Measurements from ENCODE around the gene FBXO45. TPM values are rescaled to one million over a fixed set of nuclear protein-coding genes. Genes with fewer than 3 reads are reported as not detected.
"Not testable (repeated sequence)": the region's sequence is repeated elsewhere in the genome, so short reads cannot be mapped to it uniquely, and the experiment has no call there.

Gene FBXO45
- total RNA-seq, 1 donor from 2014 or later: 7.7 TPM

GRCh38 chr3:196615234-196615633 lies 46.8 kb downstream of the FBXO45 start:
- DNase-seq (ENCODE audit: low spot score): not testable (repeated sequence)

DNA sequence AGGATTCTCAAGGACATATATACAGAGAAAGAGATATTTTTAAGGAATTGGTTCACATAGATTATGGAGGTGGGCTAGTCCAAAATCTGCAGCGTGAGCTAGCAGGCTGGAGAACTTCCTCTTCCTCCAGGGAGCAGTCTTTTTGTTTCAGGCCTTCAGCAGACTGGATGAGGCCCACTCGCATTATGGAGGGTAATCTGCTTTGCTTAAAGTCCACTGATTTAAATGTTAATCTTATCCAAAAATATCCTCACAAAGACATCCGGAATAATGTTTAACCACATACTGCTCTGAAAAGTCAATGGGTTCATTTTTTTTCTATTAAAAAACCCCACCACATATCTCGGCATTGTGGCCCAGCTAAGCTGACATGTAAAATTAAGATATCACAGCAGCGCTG lies 48.8 kb downstream of the FBXO45 start:
- DNase-seq (ENCODE audit: low spot score): no peak

DNA sequence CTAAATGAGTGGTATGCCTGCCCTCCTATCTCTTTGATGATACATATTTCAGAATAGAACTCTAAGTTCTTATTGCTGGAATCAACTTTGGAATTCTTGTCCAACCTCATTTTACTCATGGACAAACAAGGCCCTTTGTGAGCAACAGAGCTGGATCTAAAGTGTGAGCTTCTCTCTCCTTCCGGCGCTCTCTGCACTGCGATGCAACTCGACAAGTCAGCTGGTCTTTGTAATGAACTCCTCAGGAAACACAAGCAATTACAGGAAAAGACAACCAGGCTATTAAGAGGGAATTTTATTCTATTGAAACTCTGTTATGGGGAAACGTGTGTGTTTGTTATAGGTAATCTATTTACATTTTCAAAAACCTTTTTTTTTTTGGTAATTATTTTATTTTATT lies 50.8 kb downstream of the FBXO45 start:
- DNase-seq (ENCODE audit: low spot score): no peak

DNA sequence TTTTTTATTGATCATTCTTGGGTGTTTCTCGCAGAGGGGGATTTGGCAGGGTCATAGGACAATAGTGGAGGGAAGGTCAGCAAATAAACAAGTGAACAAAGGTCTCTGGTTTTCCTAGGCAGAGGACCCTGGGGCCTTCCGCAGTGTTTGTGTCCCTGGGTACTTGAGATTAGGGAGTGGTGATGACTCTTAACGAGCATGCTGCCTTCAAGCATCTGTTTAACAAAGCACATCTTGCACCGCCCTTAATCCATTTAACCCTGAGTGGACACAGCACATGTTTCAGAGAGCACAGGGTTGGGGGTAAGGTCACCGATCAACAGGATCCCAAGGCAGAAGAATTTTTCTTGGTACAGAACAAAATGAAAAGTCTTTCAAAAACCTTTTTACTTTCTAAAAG lies 51.2 kb downstream of the FBXO45 start:
- DNase-seq (ENCODE audit: low spot score): not testable (repeated sequence)

DNA sequence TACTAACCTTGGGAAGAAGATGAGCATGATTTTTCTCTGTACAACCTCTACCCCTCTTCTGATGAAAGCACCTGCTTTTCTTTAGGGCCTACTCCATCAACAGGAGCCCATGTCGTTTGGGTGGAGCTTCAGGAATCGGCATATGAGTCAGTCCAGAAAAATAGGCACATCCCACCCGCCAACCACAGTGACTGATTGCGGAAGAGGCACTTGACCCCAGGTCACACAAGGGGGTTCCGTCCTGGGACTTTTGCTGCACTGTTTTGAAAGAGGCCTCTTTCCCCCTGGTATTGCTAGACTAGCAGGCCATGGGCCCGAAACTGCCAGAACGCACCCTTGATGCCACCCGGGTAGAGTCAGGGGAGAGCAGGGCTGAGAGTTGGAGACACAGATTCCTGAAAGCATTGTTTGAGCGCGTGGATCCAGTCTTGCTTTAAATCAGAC lies 51.7 kb downstream of the FBXO45 start:
- DNase-seq (ENCODE audit: low spot score): no peak

GRCh38 chr3:196620684-196621083 lies 52.2 kb downstream of the FBXO45 start:
- no peak for DNase-seq (ENCODE audit: low spot score)

DNA sequence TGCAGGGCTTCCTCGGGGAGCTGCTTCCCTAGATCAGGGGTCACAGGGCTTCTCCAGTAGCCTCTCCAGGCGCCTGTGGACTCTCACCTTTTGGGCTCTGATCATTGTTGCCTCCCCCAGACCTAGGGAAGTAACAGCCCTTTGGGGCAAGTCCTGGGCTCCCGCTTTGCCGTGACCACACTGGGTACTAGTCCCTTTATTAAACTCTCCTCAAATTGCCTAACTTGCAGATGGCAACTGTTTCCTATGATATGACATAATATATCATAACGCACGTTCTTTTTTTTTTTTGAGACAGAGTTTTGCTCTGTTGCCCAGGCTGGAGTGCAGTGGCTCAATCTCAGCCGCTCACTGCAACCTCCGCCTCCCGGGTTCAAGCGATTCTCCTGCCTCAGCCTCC lies 53.2 kb downstream of the FBXO45 start:
- no peak for DNase-seq (ENCODE audit: low spot score)

DNA sequence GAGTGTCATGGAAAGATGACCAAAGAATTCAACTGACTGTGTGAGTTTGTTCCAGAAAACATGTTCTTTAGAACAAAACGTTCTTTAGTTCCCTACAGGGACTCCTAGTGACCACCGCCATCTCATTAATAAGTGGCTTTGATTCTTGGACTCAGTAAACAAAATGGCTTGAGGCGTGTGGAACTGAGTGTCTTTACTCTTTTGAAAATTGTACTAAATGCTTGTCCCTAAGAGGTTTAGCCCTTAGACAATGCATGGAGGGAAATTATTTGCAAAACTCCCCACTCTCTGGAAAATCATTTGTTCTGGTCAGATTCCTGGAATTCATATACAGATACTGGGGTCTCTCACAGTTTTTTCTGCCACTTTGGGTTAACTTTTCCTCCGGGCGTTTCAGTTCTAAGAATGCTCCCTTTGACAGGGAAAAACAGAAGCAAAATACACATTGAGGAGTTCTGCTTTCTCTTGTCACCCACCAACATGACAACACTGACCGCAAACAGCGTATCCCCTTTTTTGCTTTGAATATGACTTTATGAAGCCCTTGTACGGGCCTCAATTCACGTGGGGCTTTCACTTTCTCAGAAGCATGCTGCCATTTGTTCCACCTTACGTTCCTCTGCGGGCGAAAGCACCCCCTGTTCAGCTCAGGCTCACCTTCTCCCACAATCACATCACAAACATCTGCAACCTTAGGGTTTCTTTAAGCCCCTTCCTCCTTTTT lies 55.8 kb downstream of the FBXO45 start:
- DNase-seq (ENCODE audit: low spot score): no peak

DNA sequence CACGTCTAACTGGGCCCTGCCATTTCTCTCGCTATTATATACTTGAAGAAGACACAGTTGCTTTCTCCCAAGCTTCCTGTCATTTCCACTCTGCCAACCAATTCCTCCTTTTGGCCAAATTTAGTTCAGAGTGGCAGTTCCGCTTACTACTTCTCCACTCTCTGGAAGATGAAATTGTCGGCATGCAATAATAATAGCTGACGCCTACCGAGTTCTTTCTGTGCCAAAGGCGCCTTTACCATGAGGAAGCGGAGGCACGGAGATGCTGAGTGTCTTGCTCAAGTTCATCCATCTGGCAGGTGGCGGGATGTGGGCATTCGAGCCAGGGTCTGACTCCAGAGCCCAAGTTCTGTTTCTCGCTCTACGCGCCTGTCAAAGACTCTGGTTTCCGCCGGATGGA lies 56.4 kb downstream of the FBXO45 start:
- no peak for DNase-seq (ENCODE audit: low spot score)

- no peak for DNase-seq (ENCODE audit: low spot score)
Observed at GRCh38 chr3:196625331-196625730, 56.9 kb downstream of the FBXO45 start.

- no peak for DNase-seq (ENCODE audit: low spot score)
Observed at GRCh38 chr3:196627918-196628231, 59.4 kb downstream of the FBXO45 start.

- no peak for DNase-seq (ENCODE audit: low spot score)
Observed at GRCh38 chr3:196629228-196629627, 60.8 kb downstream of the FBXO45 start.

DNA sequence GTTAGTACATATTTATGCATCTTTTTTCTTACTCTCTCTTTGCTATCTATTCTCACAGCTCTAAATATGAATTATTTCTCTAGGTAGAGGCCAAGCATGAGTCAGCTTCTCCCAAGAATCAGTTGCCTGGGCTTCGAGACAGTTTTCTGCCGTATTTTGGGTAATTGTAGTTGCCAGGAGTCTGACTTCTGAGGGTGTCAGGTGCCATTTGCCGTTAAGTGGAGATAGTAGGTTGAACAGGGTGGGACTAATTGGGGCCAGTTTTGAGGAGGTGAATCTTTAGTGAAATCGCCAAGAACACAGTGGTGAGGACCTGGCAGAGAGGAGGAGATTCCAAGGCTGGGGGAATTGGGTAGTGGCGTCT lies 63.2 kb downstream of the FBXO45 start:
- no peak for DNase-seq (ENCODE audit: low spot score)

DNA sequence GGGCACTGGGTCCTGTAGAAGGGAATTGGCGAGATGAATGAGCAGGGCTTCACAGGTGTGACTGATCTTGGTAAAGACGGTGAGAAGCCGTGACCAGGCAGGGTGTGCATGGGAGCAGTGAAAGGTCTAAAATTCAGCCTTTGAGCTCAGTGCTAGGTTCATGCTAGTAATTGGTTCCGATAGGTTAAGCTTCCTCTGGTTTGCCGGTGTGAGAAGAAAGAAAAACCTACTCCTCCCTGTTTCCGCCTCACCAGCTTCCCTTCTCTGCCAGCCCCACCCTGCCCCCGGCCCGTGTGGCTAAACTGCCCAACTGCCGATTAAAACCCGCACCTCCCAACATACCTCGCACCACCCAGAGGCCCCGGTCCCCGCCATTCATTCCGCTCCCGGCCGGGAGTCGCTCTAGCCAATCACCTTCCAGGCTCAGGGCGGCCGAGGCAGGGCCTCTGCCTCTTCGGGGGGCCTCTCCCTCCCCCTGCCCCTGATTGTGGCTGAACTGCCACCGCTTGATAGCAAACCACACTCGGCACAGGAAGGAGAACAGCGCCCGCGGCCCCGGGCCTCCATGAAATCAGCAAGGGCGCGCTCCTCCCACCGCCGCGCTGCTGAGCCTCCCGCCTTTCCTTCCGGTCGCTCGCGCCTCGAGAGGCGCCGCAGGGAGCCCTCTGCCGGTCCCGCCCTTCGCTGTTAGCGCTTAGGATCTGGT lies 63.7 kb downstream of the FBXO45 start:
- peak; percentile 94 for DNase-seq (ENCODE audit: low spot score)

DNA sequence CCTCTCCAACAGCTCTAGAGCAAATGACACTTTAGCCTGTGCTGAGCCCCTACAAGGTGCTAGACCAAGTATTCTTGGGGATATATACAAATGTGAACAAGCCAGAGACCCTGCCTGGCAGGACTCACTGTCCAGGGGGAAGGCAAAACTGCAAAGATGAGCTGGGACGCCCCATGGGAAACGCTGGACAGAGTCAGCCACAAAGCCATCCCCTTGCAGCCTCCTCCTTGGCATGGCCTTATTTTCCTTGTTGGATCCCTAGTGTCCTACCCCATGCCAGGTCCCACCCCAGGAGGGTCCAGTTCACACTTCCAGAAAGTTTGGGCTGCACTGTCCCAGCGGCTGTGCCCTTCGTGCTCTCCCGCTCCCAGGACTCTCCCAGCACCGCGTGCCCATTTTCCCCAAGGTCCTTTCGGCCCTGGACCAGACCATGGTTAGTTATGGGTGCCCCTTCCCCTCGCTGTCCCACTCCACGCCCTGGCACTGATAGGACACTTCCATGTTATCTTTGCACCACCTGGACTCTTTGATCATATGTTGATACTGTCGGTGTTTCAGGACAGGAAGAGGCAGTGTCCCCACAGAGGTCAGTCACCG lies 65.2 kb downstream of the FBXO45 start:
- no peak for DNase-seq (ENCODE audit: low spot score)

DNA sequence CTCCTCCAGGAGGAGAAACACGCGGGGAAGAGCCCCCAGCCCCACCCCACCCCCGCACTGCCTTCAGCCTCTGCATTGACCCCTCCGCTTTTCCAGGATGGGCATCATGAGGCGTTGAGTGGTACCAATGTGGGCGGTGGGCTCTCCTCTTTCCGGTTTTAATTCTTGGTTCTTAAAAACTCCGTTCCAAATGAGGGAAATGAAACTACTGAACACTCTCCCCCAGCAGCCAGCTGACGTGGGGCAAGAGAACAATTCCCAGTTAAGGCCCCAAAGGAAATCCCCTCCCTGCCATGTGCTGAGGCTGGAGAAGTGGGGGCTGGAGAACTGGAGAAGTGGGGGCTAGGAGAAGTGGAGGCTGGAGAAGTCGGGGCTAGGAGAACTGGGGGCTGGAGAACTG lies 65.8 kb downstream of the FBXO45 start:
- no peak for DNase-seq (ENCODE audit: low spot score)

- DNase-seq (ENCODE audit: low spot score): no peak
Observed at GRCh38 chr3:196634829-196635228, 66.4 kb downstream of the FBXO45 start.

DNA sequence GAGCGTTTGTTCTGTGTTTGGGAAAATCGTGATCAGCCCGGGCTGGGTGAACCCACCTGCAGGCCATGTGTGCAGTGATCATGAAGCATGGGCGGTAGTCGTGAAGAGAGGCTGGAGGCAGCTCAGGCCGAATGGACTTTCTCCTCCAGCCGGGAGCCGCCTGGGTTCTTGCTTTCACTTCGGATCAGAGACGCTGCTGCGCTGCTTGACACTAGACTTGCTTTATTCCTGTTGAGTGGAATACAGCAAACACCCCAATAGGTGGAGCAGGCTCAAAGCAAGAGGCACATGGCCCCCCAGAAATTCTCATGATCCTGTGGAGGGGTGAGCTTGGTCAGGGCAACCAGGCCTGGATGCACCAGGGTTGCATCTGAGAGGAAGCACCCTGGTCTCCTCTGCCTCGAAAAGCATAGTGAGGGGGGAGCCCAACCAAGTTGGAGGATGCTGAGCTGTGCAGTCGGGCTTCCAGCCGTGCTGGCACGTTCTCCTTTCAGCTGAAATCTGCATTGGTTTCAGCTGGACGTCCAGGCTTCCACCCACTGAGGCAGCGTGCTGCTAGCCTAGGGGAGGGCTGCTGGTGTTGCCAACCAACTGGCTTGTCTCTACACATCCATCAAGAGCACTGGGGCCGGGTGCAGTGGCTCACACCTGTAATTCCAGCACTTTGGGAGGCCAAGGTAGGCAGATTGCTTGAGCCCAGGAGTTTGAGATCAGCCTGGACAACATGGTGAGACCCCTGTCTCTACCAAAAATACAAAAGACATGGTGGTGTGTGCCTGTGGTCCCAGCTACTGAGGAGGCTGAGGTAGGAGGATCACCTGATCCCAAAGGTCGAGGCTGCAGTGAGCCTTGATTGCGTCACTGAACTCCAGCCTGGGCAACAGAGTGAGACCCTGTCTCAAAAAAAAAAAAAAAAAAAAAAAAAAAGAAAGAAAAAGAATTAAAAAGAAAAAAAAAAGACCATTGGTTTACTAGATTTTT lies 68.2 kb downstream of the FBXO45 start:
- no peak for DNase-seq (ENCODE audit: low spot score)

DNA sequence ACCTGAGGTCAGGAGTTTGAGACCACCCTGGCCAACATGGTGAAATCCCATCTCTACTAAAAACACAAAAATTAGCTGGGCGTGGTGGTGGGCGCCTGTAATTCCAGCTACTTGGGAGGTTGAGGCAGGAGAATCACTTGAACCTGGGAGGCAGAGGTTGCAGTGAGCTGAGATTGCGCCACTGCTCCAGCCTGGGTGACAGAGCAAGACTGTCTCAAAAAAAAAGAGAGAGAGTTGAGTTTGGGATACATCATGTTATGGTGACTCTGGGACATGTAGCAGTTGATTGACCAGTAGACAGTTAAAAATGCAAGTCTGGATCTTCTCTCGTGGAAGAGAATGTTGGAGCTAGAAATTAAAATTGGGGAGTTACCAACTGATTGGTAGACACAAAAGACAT lies 69.5 kb downstream of the FBXO45 start:
- DNase-seq (ENCODE audit: low spot score): not testable (repeated sequence)

All from mesenteric fat pad (tissue), 1 donor.